Fibroblast of lung (primary cell): ENCODE measurements around the gene BBS9. TPM values are rescaled to one million over a fixed set of nuclear protein-coding genes. Genes with fewer than 3 reads are reported as not detected.

Source experiments
- DNase-seq, 2 donors: peaks; one replicate each; pipeline versions ENCODE4 v3.0.0 to v3.0.0-alpha.2; 2010; ENCODE audit warnings: low read depth in 2 of 2
- H2AFZ ChIP-seq: 2 replicates; pipeline ENCODE4 v1.5.1; 2012; ENCODE audit warnings: low read length, control low read depth, inconsistent platforms
- H3K27ac ChIP-seq: 2 replicates; pipeline ENCODE4 v1.5.1; 2011; ENCODE audit warnings: low read length, control low read depth; ENCODE audit not compliant: insufficient read depth
- H3K27me3 ChIP-seq: 2 replicates; pipeline ENCODE4 v1.5.1; 2011; ENCODE audit warnings: mild to moderate bottlenecking, low read length; ENCODE audit not compliant: control insufficient read depth, insufficient read depth
- H3K36me3 ChIP-seq: 2 replicates; pipeline ENCODE4 v1.5.1; 2011; ENCODE audit warnings: low read length; ENCODE audit not compliant: control insufficient read depth, insufficient read depth
- H3K4me1 ChIP-seq: 2 replicates; pipeline ENCODE4 v1.5.1; 2011; ENCODE audit warnings: low read length; ENCODE audit not compliant: control insufficient read depth, insufficient read depth; ENCODE audit errors: extremely low read depth
- H3K4me2 ChIP-seq: 2 replicates; pipeline ENCODE4 v1.5.1; 2011; ENCODE audit warnings: low read length, control low read depth; ENCODE audit not compliant: insufficient read depth; ENCODE audit errors: extremely low read depth
- H3K4me3 ChIP-seq, 4 experiments: fragments of 200-600 bp in 1 of 4; sonication (generic) in 1 of 4; replicated peaks in 1 of 4; 2 replicates each; pipeline ENCODE4 v1.5.1; 2011 to 2016; ENCODE audit warnings: low read length in 4 of 4, low read depth in 3 of 4, mild to moderate bottlenecking in 3 of 4, control low read depth in 2 of 4, inconsistent platforms in 1 of 4, mixed read lengths in 1 of 4; ENCODE audit not compliant: insufficient read depth in 1 of 4; ENCODE audit errors: control extremely low read depth in 1 of 4
- H3K79me2 ChIP-seq: 2 replicates; pipeline ENCODE4 v1.5.1; 2012; ENCODE audit warnings: mild to moderate bottlenecking, low read length, inconsistent platforms; ENCODE audit not compliant: control insufficient read depth, insufficient read depth
- H3K9ac ChIP-seq: 2 replicates; pipeline ENCODE4 v1.5.1; 2011; ENCODE audit warnings: mild to moderate bottlenecking, low read length, control low read depth; ENCODE audit not compliant: insufficient read depth
- H3K9me3 ChIP-seq: 2 replicates; pipeline ENCODE4 v1.5.1; 2012; ENCODE audit warnings: low read depth, low read length; ENCODE audit not compliant: control insufficient read depth, insufficient read depth
- H4K20me1 ChIP-seq: 2 replicates; pipeline ENCODE4 v1.5.1; 2011; ENCODE audit warnings: low read length; ENCODE audit not compliant: control insufficient read depth, insufficient read depth; ENCODE audit errors: extremely low read depth
- CTCF ChIP-seq, 2 donors: IDR thresholded peaks in 1 of 2; conservative IDR thresholded peaks in 1 of 2; 1 replicate in 1 of 2; 2 replicates in 1 of 2; pipeline ENCODE4 v1.5.1; 2011 to 2012; ENCODE audit warnings: low read length in 2 of 2, control low read depth in 1 of 2, inconsistent platforms in 1 of 2, low read depth in 1 of 2, mild to moderate bottlenecking in 1 of 2
- EZH2 ChIP-seq: IDR thresholded peaks from 2 replicates; pipeline ENCODE4 v1.5.1; 2012; ENCODE audit warnings: low read length, control low read depth, mild to moderate bottlenecking; ENCODE audit errors: missing control alignments
- polyA plus RNA-seq, 2 donors: library from polyadenylated mRNA; depleted of rRNA in 1 of 2; stranded (reverse) in 1 of 2; unstranded in 1 of 2; fragments of >200 nt; gene quantifications; 2 replicates each; pipeline ENCODE4 v1.2.1, GENCODE V29; 2011 to 2012; ENCODE audit warnings: missing spikeins in 1 of 2
- total RNA-seq: library from RNA; depleted of rRNA; stranded (reverse); fragments of >200 nt; gene quantifications from 2 replicates; pipeline ENCODE4 v1.2.1, GENCODE V29; 2014

BBS9 gene
- total and polyA plus RNA-seq, 2 donors (not counting 1 experiment from before 2014, with no cell fraction given): 19.1 to 26.9 TPM

- Histone ChIP-seq H3K9ac (no peak overlapping the region), H3K4me2 (no peak overlapping the region), H4K20me1 (no peaks in the 10 kb centered on the region), H3K27ac (no peak overlapping the region), H3K4me1 (no peaks in the 10 kb centered on the region), H3K36me3 (no peaks in the 10 kb centered on the region), H3K4me3 (no peak overlapping the region), H3K79me2 (no peaks in the 10 kb centered on the region), H2AFZ (no peak overlapping the region), H3K27me3 (no peaks in the 10 kb centered on the region), H3K9me3 (no peaks in the 10 kb centered on the region)
- no peak for TF ChIP-seq EZH2
- TF ChIP-seq CTCF (conservative IDR thresholded peaks at IDR 0.05 in 1 of 2, IDR thresholded peaks at IDR 0.05 in 1 of 2; ENCODE audit: low read depth in 1 of 2, low read length in 2 of 2): no peak
- DNase-seq: no peak
These were observed 379.8 kb downstream of the BBS9 start for GRCh38 chr7:33509206-33509605.

GRCh38 chr7:33511778-33512177, 382.4 kb downstream of the BBS9 start:
- Histone ChIP-seq H3K4me2 (no peak overlapping the region), H3K9ac (no peak overlapping the region), H4K20me1 (no peaks in the 10 kb centered on the region), H3K27ac (no peak overlapping the region), H2AFZ (no peak overlapping the region), H3K4me3 (no peak overlapping the region), H3K36me3 (no peaks in the 10 kb centered on the region), H3K9me3 (no peaks in the 10 kb centered on the region), H3K4me1 (no peaks in the 10 kb centered on the region), H3K79me2 (no peaks in the 10 kb centered on the region), H3K27me3 (no peaks in the 10 kb centered on the region)
- peak; percentile 10 to 14 for DNase-seq
- TF ChIP-seq CTCF (conservative IDR thresholded peaks at IDR 0.05 in 1 of 2, IDR thresholded peaks at IDR 0.05 in 1 of 2; ENCODE audit: low read depth in 1 of 2, low read length in 2 of 2): no peak
- no peak for TF ChIP-seq EZH2

- H3K4me3 ChIP-seq: no peak overlapping the region
- no peaks in the 10 kb centered on the region for H3K79me2 ChIP-seq
- no peaks in the 10 kb centered on the region for H4K20me1 ChIP-seq
- no peaks in the 10 kb centered on the region for H3K4me1 ChIP-seq
- no peak overlapping the region for H3K9ac ChIP-seq
- H3K4me2 ChIP-seq: no peak overlapping the region
- H2AFZ ChIP-seq: no peak overlapping the region
- TF ChIP-seq CTCF (conservative IDR thresholded peaks at IDR 0.05 in 1 of 2, IDR thresholded peaks at IDR 0.05 in 1 of 2; ENCODE audit: low read depth in 1 of 2, low read length in 2 of 2): no peak
- no peak for TF ChIP-seq EZH2
- H3K27me3 ChIP-seq: no peaks in the 10 kb centered on the region
- no peaks in the 10 kb centered on the region for H3K36me3 ChIP-seq
- no peak overlapping the region for H3K27ac ChIP-seq
- DNase-seq: no peak
- H3K9me3 ChIP-seq: no peaks in the 10 kb centered on the region
These were observed 387.2 kb downstream of the BBS9 start for GRCh38 chr7:33516568-33516967.
